CMK (cell line): ENCODE measurements around the gene CGB5.
A peak's percentile ranks its signal among the peaks of the same experiment; 100 is the strongest.
"Not testable (repeated sequence)": the region's sequence is repeated elsewhere in the genome, so short reads cannot be mapped to it uniquely, and the experiment has no call there.

Experiments used
- DNase-seq: peaks from one replicate; pipeline ENCODE4 v3.0.0-alpha.2; 2010; ENCODE audit warnings: low read depth

Gene CGB5

DNA sequence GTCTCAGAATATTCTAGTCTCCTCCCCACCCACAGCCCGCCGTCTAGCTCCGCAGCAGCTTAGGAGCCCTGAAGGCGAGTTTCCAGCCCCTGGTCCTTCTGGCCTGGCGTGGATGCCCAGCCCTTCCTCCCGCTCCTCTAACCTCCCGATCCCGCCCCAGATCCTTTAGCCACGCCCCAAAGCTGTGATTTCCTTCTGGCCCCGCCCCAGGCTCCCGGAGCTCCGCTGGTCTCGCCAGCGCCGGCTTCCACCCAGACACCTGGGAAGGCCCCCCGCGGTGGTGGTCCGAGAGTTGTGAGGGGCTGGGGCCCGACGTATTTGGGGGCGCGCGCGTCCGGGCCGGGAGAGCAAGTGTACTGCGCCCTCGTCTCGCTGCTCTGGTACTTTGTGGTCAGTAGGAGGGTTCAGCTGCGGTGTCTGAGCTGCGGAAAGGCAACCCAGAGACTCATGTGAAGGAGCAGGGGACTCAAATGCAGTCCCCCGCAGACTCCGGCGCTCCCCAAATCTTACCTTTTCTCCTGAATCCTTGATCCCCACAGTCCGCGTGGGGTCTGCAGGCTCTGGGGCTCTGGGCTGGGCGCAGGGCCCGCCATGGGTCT lies 14.1 kb downstream of the CGB5 start, which contains the start of gene CGB7:
TSS of gene CGB7 (minus strand) at position 114 of the 599 bp plus-strand sequence. CDS start 2,374 bp downstream, outside the sequence.
- no peak for DNase-seq

DNA sequence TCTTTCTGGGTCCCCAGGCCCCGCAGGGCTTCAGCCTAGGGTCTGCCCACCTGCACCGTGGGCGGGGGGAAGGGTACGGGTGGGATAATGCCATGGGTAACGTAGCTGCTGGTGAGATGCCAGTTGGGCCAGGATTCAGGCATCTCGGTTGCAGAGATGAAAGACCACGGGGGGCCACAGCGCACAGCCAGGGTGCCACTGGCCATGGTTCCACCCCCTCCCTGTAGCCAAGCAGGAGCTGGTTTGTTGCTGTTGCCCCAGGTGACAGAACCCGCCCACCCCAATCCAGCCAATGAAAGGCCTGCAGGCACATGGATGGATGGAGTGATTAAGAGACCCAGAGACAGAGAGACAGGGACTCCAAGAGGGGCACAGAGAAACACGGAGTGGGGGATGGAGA lies 14.9 kb downstream of the CGB5 start:
- no peak for DNase-seq

DNA sequence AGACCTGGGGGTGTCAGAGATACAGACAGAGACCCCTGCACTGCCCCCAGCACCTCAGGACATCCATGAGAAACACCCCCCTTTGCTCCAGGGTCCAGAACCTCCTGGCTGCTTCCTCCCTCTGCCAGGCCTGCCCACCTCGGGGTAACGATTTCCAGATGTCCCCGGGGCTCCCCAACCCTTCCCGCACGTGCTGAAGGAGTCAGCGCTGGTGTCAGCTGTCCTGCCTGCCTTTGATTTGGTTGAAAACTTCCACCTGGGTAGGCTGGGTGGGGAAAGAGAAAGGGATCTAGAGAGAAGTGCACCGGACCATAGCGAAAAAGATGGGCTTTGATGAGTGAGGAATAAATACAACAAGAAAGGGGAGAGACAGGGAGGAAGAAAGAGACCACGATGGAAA lies 15.4 kb downstream of the CGB5 start:
- no peak for DNase-seq

DNA sequence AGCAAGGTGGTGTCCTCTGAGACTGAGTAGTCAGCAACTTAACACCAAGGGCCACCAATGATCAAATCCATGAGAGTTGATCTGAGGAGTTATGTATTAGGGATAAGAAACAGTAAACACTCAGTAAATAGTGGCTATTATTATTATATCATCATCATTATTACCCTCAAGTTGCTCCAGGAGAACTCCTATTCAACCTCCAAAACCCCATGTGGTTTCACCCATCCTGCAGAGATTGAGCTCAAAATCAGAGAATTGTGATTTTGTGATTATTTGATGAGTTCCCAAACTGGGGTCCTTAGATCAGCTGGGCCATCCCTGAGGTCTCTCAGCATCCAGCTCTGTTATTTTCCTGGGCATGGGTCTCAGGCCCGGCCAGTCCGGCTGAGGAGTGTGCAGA lies 17.4 kb downstream of the CGB5 start:
- no peak for DNase-seq

DNA sequence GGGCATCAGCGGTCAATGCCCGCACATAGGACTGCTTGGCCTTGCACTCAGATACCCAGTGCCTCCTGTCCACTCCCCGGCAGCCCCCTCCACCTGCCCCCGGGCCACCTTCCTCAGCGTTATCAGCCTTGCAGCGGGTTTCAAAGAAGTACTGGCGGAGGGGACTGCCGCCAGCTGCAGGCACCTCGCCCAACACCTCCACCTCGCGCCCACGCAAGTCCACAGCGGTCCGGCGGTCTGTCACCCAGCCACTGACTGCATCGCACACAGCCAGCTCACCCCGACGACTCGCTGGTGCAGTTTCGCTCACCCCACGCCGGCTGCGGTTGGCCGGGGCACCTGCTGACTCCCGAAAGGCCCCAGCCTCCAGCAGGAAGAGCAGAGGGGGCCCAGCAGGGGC lies 17.8 kb downstream of the CGB5 start:
- no peak for DNase-seq

DNA sequence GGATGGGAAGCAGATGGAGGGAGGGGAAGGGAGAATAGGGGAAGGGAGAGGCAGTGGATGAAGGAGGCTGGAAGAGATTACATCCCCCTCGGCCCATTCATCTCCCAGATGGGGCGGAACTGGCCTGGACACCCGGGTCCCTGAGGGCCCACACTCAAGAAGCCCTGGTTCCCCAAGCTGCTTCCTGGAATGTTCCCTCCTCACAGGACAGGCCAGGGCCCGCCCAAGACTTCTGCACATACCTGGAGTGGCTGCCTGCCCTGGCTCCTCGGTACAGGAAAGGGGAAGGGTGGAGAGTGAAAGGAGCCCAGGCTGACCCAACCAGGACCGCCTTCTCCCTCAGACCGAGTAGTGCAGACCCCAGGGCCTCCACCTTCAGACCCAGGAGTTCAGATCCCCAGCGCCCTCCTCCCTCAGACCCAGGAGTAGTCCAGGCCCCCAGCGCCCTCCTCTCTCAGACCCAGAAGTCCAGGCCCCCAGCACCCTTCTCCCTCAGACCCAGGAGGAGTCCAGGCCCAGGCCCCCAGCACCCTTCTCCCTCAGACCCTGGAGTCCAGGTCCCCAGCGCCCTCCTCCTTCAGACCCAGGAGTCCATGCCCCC lies 20.5 kb downstream of the CGB5 start:
- no peak for DNase-seq

DNA sequence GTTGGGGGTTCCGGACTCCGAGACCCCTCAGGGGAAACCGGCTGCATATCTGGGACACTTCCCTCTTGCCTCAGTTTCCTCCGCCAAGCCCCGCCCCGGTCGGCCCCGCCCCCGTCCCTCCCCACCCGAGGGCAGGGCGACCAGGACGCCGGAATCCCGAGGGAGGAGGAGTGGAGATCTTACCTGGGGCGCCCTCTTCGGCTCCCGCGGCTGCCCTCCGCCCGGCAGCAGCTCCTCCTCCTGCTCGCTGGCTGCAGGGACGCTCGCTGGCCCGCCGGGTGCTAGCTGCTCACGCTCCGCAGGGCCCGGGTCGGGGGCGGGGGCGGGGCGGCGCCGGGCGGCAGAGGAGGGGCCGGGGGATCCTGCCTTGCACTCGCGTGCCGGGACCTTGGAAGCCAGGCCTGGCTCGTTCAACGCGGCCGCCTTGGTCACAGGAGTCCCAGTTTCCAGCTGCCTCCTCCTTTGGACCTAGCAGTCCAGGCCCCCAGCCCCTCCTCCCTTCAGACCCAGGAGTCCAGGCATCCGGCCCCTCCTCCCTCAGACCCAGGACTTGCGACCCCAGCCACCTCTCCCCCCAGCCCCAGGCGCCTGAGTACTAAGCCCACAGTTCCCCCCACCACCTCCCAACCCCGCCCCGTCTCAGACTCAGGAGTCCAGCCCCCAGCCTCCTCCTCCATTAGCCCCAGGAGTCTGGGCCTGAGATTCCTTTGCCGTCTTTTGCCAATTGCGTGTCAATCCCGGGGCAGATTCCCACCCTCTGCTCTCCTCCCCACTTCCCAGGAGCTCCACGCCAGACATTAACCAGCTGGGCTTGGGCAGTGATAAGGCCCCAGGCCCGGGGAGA lies 21.3 kb downstream of the CGB5 start, which contains the start of gene NTF4:
TSS of gene NTF4 (minus strand) at position 51 of the 844 bp plus-strand sequence. CDS start 2,821 bp downstream, outside the sequence.
- DNase-seq, result no peak

DNA sequence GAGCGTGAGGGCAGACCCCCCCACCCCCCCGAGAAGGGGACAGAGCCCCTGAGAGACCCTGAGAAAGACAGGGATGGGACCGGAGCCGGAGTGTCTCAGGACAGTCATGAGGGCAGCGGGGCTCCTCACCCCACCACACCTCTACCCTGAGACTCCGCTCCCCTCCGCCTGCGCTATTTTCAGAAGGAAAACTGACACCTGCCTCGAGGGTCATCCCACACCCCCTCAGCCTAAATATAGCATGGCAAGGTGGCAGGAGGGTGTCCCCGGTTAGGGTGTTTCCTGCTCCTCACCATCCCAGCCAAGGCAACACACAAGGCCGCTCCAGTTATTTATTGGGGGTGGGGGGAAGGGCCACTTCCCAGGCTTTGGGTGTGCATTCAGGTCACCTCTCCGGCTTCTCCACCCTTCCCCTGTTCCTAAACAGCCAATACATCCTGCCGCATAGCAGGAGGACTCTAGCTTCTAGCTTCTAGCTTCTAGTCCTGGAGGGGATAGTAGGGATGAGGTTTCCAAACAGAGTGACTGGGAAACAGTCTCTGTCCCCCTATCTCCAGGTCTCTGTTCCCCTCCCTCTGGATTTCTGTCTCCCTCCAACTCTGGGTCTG lies 22.4 kb downstream of the CGB5 start:
- no peak for DNase-seq

DNA sequence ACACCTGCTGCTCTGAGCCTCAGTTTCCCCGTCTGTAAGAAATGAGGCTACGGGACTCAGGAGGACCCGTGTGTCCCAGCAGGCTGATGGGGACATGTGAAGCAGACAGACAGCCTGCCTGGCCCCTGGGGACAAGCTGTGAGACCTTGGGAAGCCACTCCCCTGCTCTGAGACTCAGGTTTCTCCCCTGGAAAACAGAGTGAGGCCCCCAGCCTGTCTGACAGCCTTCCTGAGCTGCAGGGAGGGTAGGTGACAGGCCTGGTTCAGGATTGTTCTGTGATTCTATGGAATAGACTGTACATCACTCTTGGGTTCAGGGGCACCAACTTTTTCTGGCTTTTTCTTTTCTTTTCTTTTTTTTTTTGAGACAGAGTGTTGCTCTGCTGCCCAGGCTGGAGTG lies 23.9 kb downstream of the CGB5 start:
- no peak for DNase-seq

DNA sequence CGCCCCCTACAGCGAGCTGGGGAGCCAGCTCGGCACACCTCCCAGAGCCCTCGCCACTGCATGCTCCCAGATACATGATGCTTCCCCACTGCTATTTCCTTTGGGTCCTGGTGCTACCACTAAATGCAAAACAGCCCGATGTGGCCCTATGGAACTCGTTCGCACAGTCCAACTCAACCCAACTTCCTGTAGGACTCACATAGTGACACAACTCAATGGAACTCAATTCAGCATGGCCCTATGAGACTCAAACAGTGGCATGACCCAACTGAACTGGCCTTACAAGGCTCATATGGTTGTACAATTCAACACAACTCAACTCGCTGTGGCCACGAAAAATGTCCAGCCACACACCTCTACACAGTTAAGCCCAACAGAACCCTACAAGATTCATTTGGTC lies 25.4 kb downstream of the CGB5 start:
- DNase-seq, result no peak

DNA sequence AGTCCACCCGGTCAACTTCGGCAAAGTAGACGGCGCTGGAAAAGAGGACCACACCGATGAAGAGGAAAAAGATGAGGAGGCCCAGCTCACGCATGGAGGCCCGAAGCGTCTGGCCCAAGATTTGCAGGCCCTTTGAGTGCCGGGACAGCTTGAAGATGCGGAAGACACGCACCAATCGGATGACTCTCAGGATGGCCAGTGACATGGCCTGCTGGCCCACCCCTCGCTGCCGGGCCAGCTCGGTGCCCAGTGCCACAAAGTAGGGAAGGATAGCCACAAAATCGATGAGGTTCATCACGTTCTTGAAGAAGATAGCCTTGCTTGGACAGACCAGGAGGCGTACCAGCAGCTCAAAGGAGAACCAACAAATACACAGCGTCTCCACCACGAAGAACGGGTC lies 26.8 kb downstream of the CGB5 start:
- no peak for DNase-seq

DNA sequence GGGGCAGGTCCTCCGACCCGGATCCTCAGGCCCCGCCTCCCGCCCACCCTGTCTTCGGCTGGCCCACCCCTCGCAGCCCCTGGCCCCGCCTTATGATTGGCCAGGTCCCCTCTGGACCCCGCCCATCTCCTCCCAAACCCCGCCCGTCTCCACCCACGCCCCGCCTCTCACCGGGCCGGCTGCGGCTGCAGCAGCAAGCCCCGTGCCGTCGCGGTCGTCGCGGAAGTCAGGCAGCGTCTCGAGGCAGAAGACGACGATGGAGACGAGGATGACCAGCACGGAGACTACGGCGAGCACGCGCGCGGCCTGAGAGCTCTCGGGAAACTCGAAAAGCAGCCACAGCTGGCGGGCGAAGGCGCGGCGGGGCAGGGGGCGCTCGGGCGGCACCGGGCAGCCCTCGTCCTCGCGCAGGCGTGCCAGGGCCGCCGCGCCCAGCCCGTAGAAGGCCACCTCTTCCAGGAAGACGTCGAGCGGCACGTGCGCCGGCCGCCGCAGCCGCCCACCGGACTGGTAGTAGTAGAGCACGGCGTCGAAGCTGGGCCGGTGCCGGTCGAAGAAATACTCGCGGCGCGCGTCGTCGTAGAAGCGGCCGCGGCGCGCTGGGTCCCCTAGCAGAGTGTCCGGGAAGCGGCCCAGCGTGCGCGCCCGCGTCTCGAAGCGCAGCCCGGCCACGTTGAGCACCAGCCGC lies 28.4 kb downstream of the CGB5 start:
- DNase-seq, result no peak

DNA sequence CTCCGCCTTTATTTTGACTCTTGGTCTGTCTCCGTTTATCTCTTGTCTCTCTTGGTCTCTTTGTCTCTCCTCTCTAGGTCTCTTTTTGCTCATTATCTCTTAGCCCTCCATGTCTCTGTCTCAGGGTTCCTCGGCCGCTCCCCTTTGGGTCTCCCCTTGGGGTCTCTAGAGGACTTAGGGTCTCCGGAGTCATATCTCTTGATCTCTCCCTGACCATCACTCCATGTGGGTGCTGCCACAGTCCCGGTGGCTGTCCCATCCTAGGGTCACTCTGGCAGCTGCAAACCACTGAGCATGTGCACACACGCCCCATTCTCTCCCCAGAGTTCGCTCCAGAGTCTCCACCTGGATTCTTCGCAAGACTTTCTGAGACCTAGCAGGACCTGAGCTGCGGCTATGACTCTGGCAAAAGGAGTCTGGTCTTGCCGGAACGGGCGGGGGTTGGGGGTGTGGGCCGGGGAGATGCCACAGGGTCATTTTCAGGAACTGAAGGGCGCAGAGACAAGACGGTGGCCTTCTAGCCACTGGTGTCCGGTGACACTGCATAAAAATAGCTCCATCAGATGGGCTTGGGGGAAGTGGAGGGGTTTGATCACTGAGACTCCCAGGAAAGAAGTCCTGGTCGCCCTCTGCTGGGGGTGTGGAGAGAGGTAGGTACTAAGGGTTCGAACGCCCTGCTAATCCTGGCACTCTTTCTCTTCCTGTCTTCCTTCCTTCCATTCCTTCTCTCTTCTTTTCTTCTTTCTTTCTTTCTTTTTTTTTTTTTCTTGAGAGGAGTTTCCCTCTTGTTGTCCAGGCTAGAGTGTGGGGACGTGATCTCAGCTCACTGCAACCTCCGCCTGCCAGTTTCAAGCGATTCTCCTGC lies 30.1 kb downstream of the CGB5 start:
- DNase-seq, result peak; percentile 79

DNA sequence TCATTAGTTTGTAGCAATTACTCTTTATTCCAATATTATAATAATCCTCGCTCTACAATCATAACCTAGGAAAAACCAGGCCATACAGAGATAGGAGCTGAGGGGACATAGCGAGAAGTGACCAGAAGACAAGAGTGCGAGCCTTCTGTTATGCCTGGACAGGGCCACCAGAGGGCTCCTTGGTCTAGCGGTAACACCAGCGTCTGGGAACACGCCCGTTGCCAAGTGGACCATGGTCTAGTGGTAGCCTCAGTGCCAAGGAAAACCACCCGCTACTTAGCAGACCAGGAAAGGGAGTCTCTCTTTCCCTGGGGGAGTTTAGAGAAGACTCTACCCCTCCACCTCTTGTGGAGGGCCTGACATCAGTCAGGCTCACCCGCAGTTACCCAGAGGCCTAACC lies 31.2 kb downstream of the CGB5 start:
- not testable (repeated sequence) for DNase-seq

DNA sequence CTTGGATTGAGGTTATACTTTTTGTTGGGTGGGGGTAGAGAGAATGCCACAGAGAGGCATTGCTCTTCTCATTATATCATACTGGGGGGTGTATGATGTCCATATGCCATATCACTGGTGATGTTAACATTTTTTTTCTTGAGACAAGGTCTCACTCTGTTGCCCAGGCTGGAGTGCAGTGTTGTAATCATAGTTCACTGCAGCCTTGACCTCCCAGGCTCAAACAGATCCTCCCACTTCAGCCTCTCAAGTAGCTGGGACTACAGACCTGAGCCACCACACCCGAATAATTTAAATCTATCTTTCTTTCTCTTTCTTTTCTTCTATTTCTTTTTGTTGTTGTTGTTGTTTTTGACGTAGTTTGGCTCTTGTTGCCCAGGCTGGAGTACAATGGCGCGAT lies 36.7 kb downstream of the CGB5 start:
- DNase-seq, result no peak

DNA sequence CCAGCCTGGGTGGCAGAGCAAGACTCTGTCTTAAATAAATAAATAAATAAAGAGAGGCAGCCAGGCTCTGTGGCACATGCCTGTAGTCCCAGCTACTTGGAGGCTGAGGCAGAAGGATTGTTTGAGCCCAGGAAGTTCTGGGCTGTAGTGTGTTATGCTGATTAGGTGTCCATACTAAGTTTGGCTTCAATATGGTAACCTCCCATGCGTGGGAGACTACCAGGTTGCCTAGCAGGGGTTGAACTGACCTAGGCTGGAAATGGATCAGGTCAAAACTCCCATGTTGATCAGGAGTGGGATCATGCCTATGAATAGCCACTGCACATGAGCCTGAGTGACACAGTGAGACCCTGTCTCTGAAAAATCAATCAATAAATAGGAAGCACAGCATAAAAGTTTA lies 37.6 kb downstream of the CGB5 start:
- DNase-seq, result no peak

DNA sequence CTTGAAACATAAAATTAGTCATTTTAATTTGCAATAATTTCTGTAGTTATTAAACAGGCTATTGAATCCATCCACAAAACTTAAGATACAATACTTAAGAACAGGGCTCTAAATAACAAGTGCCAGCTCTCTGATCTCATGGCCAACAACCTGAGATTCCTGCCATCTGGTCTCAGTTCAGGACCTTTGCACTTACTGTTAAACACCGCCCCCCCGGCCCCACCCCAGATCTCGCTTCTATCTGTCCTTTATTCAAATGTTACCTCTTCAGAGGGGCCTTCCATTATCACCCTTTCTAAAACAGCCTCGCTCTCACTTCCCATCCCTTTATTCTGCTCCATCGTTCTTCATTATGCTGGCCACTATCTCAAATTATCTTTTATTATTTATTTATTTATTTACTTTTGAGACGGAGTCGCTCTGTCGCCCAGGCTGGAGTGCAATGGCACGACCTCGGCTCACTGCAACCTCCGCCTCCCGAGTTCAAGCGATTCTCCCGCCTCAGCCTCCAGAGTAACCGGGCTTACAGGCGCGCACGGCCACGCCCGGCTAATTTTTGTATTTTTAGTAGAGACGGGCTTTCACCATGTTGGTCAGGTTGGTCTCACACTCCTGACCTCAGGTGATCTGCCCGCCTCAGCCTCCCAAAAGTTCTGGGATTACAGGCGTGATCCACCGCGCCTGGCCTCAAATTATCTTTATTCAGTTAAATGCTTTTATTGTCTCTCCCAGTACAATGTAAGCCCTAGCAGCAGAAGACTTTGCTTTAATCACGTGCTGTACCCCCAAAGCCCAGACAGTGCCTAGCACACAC lies 40.8 kb downstream of the CGB5 start:
- no peak for DNase-seq

DNA sequence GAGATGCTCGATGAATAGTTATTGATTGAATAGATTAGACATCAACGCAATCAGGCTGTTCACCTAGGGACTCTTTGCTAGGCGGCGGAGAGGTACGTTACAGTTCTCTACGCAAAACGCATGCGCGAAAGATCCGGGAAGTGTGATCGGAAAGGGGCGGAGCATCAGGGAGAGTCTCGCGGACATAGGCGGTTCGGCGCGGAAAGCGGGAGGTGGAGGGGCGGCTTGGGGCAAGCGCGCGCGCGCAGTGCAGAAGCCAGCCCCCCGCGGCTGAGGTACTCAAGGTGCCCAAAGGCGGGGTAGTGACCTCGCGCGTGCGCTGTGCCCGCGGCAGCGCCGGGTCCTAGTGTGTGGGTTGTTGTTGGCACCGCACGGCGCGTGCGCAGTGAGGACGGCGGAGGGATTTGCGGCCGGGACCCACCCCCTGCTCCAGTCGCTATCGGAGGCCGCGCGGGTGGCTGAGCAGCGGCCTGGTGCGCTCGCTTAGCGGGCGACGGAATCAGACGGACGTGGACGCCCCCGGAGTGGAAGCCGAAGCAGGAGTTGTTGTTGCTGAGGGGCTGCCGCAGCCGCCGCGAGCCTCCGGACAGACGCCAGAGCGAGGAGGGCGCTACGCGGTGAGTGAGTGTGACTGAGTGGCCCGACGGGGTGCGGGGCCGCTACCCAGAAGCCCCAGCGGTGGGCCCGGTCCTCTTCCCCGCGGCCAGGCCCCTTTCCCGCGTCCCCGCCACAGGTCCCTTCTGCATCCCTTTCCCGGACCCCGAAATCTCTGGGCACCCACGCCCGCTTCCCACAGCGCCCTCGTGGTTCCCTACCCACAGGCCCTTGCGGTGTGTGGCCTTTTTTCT lies 41.6 kb downstream of the CGB5 start, which contains the start of gene SNRNP70:
TSS of gene SNRNP70 (plus strand) at position 432 of the 848 bp plus-strand sequence. CDS start 964 bp downstream, outside the sequence.
- peak; percentile 100 for DNase-seq

DNA sequence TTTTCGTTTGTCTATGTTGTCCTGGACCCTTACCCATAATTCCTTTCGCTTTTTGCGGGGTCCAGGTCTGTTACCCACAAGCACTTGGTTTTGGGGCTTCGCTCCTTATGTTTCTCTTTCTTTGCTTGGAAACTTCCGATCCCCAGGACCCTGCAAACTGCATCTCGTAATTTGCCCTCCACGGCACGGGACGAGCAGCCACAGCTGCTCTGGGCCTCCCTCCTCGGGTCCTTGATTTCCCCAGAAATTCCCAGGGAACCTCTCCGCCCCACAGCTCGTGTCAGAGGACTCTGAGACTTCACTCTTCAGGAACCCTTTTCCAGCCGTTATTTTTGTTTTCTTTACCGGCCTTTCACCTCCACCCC lies 42.2 kb downstream of the CGB5 start:
- DNase-seq, result no peak
